ENCODE measurements around the gene PDZD7. TPM values are rescaled to one million over a fixed set of nuclear protein-coding genes. Genes with fewer than 3 reads are reported as not detected.

Gene PDZD7
- total and polyA plus RNA-seq, 2 of the 8 experiments (the other 6 are each of a cell fraction or from before 2014, with no cell fraction given): 0.88 to 1.6 TPM

DNA sequence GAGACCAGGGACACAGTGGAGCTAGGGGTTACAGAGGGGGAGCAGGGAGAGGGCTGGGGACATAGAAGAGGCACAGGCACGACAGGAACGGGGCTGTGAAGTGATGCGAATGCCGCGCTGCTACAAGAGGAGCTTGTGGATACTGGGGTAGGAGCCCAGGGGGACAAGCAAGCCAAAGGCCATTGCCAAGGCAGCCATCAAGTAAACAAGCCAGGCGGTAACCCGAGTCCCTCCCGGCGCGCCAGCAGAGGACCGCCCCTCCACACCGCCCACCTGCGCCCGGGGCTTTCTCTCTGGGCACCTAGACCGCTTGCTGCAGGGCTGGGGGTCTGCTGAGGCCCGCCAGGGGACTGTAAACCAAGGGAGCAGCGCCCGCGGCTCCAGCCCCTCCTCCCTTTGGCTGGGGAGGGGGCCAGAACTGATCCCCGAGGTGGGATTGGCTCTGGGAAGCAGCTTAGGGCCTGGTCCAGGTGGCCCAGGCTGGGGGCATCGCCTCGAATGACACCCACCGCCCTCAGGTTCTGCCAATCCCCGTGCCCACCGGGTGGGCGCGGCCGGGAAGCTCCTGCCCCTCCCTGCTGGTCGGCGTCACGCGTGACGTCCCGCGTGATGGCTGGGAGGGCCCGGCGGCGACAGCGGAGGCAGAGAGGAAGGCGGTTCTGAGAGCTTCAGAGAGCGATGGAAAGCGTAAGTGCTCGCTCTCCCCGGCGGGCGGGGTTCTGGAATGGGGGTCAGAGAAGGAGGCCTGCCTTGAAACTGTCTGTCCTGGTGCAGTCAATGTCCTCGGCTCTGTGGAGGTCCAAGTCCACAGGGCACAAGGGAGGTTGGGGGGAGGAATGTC lies 1.1 kb upstream of the PDZD7 start:
- no peak overlapping the region for H2BK120ac ChIP-seq (replicated peaks; ENCODE audit: low read depth, low read length)
- H3K27ac ChIP-seq (ENCODE audit: low read depth, low read length): no peak overlapping the region
- H2BK15ac ChIP-seq (ENCODE audit: low read length): no peak overlapping the region
- no peak overlapping the region for H2BK20ac ChIP-seq (ENCODE audit: low read length)
- no peak overlapping the region for H4K5ac ChIP-seq (ENCODE audit: insufficient read length, low read depth, low read length)
- H3K23ac ChIP-seq (ENCODE audit: insufficient read length): no peak overlapping the region
- no peaks in the 10 kb centered on the region; the same call in 1 of the 2 replicates for H3K79me1 ChIP-seq (ENCODE audit: low read depth, low read length)
- TF ChIP-seq CREB1 (IDR thresholded peaks at IDR 0.05): 0 out of 2 replicates have a peak, but pooled peaks have one; percentile 58
- 0 out of 2 replicates have a peak, but pooled peaks have one; percentile 18 for TF ChIP-seq RBBP5 (IDR thresholded peaks at IDR 0.05; ENCODE audit: borderline replicate concordance, low read depth, low read length)
- TF ChIP-seq KDM4A (IDR thresholded peaks at IDR 0.05; ENCODE audit: low read depth, low read length, severe bottlenecking): peak; percentile 73
- 0 out of 2 replicates have a peak, but pooled peaks have one; percentile 6 for TF ChIP-seq SP4 (IDR thresholded peaks at IDR 0.05; ENCODE audit: low read length)
- TF ChIP-seq TBP (IDR thresholded peaks at IDR 0.05; ENCODE audit: low read depth, low read length): no peak
- TF ChIP-seq, protein P1, sequence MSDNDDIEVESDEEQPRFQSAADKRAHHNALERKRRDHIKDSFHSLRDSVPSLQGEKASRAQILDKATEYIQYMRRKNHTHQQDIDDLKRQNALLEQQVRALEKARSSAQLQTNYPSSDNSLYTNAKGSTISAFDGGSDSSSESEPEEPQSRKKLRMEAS (IDR thresholded peaks at IDR 0.05): no peak; the same call in 1 of the 2 replicates
- peak; percentile 16; the same call in 1 of the 2 replicates for TF ChIP-seq EGR1 (IDR thresholded peaks at IDR 0.05; ENCODE audit: borderline replicate concordance, low read depth, low read length)
- TF ChIP-seq SUZ12 (IDR thresholded peaks at IDR 0.05; ENCODE audit: low read length): peak; percentile 61
- TF ChIP-seq ZNF274 (IDR thresholded peaks at IDR 0.05; ENCODE audit: borderline replicate concordance, extremely low read depth, low read length): no peak
- no peaks in the 10 kb centered on the region for H3K9me3 ChIP-seq (ENCODE audit: insufficient read depth in 2 of 2, low read depth in 1 of 2, low read length in 1 of 2)
- peak overlapping the region; percentile 80; the same call in 1 of the 2 replicates for H2BK12ac ChIP-seq (ENCODE audit: low read depth, low read length)
- H3K4ac ChIP-seq (replicated peaks; ENCODE audit: insufficient read length, low read depth, low read length): no peak overlapping the region
- peaks cover 0 to 3% of the 10 kb centered on the region in 2 experiments for H4K20me1 ChIP-seq (replicated peaks in 1 of 2; ENCODE audit: control insufficient read depth in 1 of 2, insufficient read depth in 2 of 2, low read length in 2 of 2)
- peak overlapping the region; percentile 91 to 99 for H3K4me2 ChIP-seq (ENCODE audit: insufficient read depth in 1 of 2, low read depth in 2 of 2, low read length in 2 of 2)
- ChIA-PET CTCF (ENCODE audit: partially characterized antibody) (interaction anchor here (0.6 to 51.8 kb wide), 12 partner anchors 8 to 172 kb away, joined by 3 to 2176 read pairs (median 7); partner anchors contain the start of gene KAZALD1), POLR2A (ENCODE audit: partially characterized antibody) (interaction anchor here (0.5 to 3.5 kb wide), 6 partner anchors 9 to 84 kb away, joined by 3 to 24 read pairs (median 6); no protein-coding TSS in a partner anchor)
- peak overlapping the region in 2 of 4 experiments; percentile 5 to 13; a peak in 1 of 7 replicates for H3K9ac ChIP-seq (replicated peaks in 1 of 4; ENCODE audit: extremely low read depth in 1 of 4, low read depth in 3 of 4, low read length in 3 of 4)
- H2AK5ac ChIP-seq (ENCODE audit: low read depth, low read length): no peak overlapping the region
- FAIRE-seq (no peak), DNase-seq (ENCODE audit: low read depth in 1 of 2, low spot score in 2 of 2) (peak in 1 of 2 experiments; percentile 83)
- 0 out of 2 replicates have a peak overlapping the region, but pooled peaks have one; percentile 27 for H2AFZ ChIP-seq (ENCODE audit: low read length)
- no peak overlapping the region for H3K14ac ChIP-seq (ENCODE audit: insufficient read length)
- H3K23me2 ChIP-seq (ENCODE audit: low read depth, low read length): peaks cover 17% of the 10 kb centered on the region
- peaks cover 1 to 45% (median 36%) of the 10 kb centered on the region in 4 experiments for H3K27me3 ChIP-seq (replicated peaks in 1 of 4; ENCODE audit: control insufficient read depth in 3 of 4, extremely low read depth in 1 of 4, insufficient read depth in 3 of 4, low read length in 3 of 4)
- no peaks in the 10 kb centered on the region for H3K36me3 ChIP-seq (ENCODE audit: control insufficient read depth in 2 of 4, insufficient read depth in 4 of 4, low read length in 3 of 4)
- peaks cover 0 to 26% (median 21%) of the 10 kb centered on the region in 4 experiments; a peak in 6 of 7 replicates for H3K4me1 ChIP-seq (replicated peaks in 1 of 4; ENCODE audit: control insufficient read depth in 3 of 4, insufficient read depth in 4 of 4, low read length in 3 of 4)
- no peaks in the 10 kb centered on the region for H3K79me2 ChIP-seq (ENCODE audit: control insufficient read depth in 1 of 2, insufficient read depth in 2 of 2, low read length in 2 of 2)
- H4K91ac ChIP-seq (replicated peaks; ENCODE audit: insufficient read length, low read length): no peak overlapping the region
- no peak overlapping the region; the same call in 1 of the 2 replicates for H3K18ac ChIP-seq (ENCODE audit: extremely low read depth, low read length)
- 1% methylated on average over 42 of the region's 47 CpGs; no CpG with 5 or more reads in 1 of the 2 experiments for WGBS, 2 experiments (ENCODE audit: extremely low coverage in 1 of 2, insufficient coverage in 1 of 2, insufficient read length in 1 of 2, insufficient replicate concordance in 2 of 2, low coverage in 1 of 2, low lambda C conversion rate in 2 of 2, missing lambda C conversion rate in 1 of 2)
- peak overlapping the region; percentile 41 to 66 (median 58) for H3K4me3 ChIP-seq (ENCODE audit: extremely low read depth in 1 of 4, insufficient read depth in 2 of 4, low read depth in 3 of 4, low read length in 4 of 4)
- H3K56ac ChIP-seq (replicated peaks; ENCODE audit: insufficient read length, low read depth, low read length): no peak overlapping the region
- H2BK5ac ChIP-seq (ENCODE audit: low read depth, low read length): no peak overlapping the region
- peak overlapping the region; percentile 75; the same call in 1 of the 2 replicates for H4K8ac ChIP-seq (ENCODE audit: extremely low read depth, insufficient read depth, low read length)

Measured in H1 (cell line).